ENCODE results near the gene REXO5.

- no peak for TF ChIP-seq CTCF (IDR thresholded peaks at IDR 0.05; ENCODE audit: borderline replicate concordance, extremely low read depth, low read length, poor library complexity, severe bottlenecking)
- no peak for TF ChIP-seq EZH2 (IDR thresholded peaks at IDR 0.05; ENCODE audit: borderline replicate concordance, low read depth, low read length, severe bottlenecking)
Measured at GRCh38 chr16:20867585-20867984, 61.3 kb downstream of the REXO5 start.
